K562 (cell line): Measurements from ENCODE around the gene THSD8. TPM values are rescaled to one million over a fixed set of nuclear protein-coding genes. Genes with fewer than 3 reads are reported as not detected.

ENCODE experiments used
- CTBP1 ChIP-seq: fragments of 450-650 bp; IDR thresholded peaks from 2 replicates; pipeline ENCODE4 v1.6.1; 2016; ENCODE audit warnings: borderline replicate concordance
- HBP1 ChIP-seq: fragments of 450-650 bp; formaldehyde crosslinking; IDR thresholded peaks from 2 replicates; pipeline ENCODE4 v1.4.0; 2022; ENCODE audit warnings: missing genetic modification characterization
- HOXB6 ChIP-seq: fragments of 250-450 bp; sonication (Bioruptor Pico); IDR thresholded peaks from 2 replicates; pipeline ENCODE4 v1.5.1; 2022; ENCODE audit warnings: mild to moderate bottlenecking, borderline replicate concordance
- KLF1 ChIP-seq: fragments of 450-650 bp; IDR thresholded peaks from 2 replicates; pipeline ENCODE4 v1.6.1; 2016; ENCODE audit warnings: missing genetic modification characterization, missing compliant biosample characterization
- SAFB2 ChIP-seq: fragments of 200-400 bp; formaldehyde crosslinking; IDR thresholded peaks from 2 replicates; pipeline ENCODE4 v1.6.1; 2018; ENCODE audit warnings: borderline replicate concordance, low read length, low read depth, moderate library complexity; ENCODE audit not compliant: severe bottlenecking
- SMARCB1 ChIP-seq: IDR thresholded peaks from 2 replicates; pipeline ENCODE4 v1.6.1; 2011; ENCODE audit warnings: improper control_type of control experiment, low read depth; ENCODE audit not compliant: insufficient read length
- SPI1 ChIP-seq: IDR thresholded peaks from 2 replicates; pipeline ENCODE4 v1.6.1; 2011; ENCODE audit warnings: low read depth, low read length, control low read depth, borderline replicate concordance
- SRSF3 ChIP-seq: fragments of 200-400 bp; formaldehyde crosslinking; IDR thresholded peaks from 2 replicates; pipeline ENCODE4 v1.6.1; 2016; ENCODE audit warnings: mild to moderate bottlenecking, low read length, moderate library complexity; ENCODE audit not compliant: insufficient read depth
- STAT6 ChIP-seq: sonication (generic); formaldehyde crosslinking; IDR thresholded peaks from 2 replicates; pipeline ENCODE4 v1.8.1; 2023; ENCODE audit warnings: mild to moderate bottlenecking, missing genetic modification reagents
- TAF1 ChIP-seq: IDR thresholded peaks from 2 replicates; pipeline ENCODE4 v1.6.1; 2011; ENCODE audit warnings: mild to moderate bottlenecking, low read length, moderate library complexity; ENCODE audit not compliant: insufficient read depth, control insufficient read depth, severe bottlenecking; ENCODE audit errors: extremely low read depth
- XRCC5 ChIP-seq: fragments of 200-400 bp; formaldehyde crosslinking; IDR thresholded peaks from 2 replicates; pipeline ENCODE4 v1.6.1; 2017; ENCODE audit warnings: low read depth, mild to moderate bottlenecking, low read length
- ZBTB43 ChIP-seq: sonication (generic); formaldehyde crosslinking; IDR thresholded peaks from 2 replicates; pipeline ENCODE4 v1.8.0; 2023; ENCODE audit warnings: mild to moderate bottlenecking, missing genetic modification reagents
- ZNF518B ChIP-seq: fragments of 250-450 bp; sonication (Bioruptor Pico); IDR thresholded peaks from 2 replicates; pipeline ENCODE4 v1.5.0; 2021; ENCODE audit warnings: mild to moderate bottlenecking, moderate library complexity
- ZNF780A ChIP-seq: fragments of 250-450 bp; sonication (Bioruptor Pico); IDR thresholded peaks from 2 replicates; pipeline ENCODE4 v1.5.0; 2021; ENCODE audit warnings: mild to moderate bottlenecking
- ZNF79 ChIP-seq: fragments of 250-450 bp; sonication (Bioruptor Pico); IDR thresholded peaks from 2 replicates; pipeline ENCODE4 v1.4.0; 2020; ENCODE audit warnings: low read depth, mild to moderate bottlenecking, moderate library complexity
- polyA plus RNA-seq, 8 experiments: library from polyadenylated mRNA; depleted of rRNA in 4 of 8; stranded (reverse) in 5 of 8; unstranded in 3 of 8; fragments of >200 nt; fragmentation: Nextera tagmentation in 2 of 8; fragmentation: Illumina TruSeq in 1 of 8; extraction: Ambion mirVana in 2 of 8; extraction: Trizol in 1 of 8; gene quantifications; 2 replicates each; pipeline versions ENCODE4 v1.2.1 to v1.2.3, GENCODE V29; 2011 to 2014; ENCODE audit warnings: inconsistent platforms in 1 of 8, missing spikeins in 1 of 8
- total RNA-seq, 7 experiments: library from RNA; depleted of rRNA in 6 of 7; stranded (reverse); fragments of >200 nt in 6 of 7; fragmentation: Illumina TruSeq in 2 of 7; extraction: Trizol in 2 of 7; gene quantifications; 2 replicates each; pipeline versions ENCODE4 v1.2.1 to v1.2.3, GENCODE V29; 2011 to 2021; ENCODE audit warnings: low replicate concordance in 1 of 7

THSD8 gene
- total and polyA plus RNA-seq, 9 of the 15 experiments (the other 6 are each of a cell fraction or from before 2014, with no cell fraction given): 8.4 to 42.4 (median 19.9) TPM; not detected in 2

DNA sequence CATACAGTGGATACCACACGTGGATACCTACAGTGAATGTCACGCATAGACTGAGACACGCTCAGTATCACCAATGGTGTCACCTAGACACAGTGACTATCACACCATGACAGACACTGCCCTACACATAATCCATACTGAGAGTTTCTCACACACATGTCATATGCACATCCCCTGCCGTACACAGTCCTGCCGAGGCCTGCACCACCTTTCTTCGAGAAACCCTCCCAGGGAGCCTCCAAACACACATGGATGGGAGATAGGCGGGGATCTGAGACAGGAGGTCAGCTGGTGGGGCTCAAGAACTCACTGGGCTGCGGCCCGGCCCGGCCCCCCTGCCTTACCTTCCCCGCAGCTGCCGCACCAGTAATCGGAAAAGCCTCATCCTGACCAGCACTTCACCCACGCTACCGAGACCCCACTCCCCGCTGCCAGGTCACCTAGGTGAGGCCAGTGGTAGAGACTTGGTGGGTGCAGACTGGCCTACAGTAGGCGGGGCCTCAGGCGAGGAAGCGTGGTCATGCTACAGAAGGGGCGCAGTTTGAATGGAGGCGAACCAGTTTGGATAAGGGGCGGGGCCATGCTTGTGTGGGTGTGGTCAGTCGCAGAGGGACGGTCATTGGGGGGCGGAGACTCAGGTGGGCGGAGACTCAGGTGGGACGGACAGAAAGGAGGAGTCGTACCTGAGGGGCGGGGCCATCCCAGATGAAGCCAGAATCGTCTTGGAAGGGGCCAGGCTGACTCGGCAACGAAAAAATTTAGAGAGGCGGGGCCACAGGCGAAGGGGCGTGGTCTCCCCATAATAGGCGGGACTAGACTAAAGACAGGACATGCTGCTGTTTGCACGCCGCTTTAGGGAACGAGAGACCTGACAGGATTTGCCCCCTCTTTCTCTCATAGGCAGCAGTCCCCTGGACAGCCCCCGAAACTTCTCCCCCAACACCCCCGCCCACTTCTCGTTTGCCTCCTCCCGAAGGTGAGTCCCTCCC, 38.5 kb downstream of the THSD8 start (continued):
- TF ChIP-seq ZBTB43 (CRISPR knock-in tag): no peak
- TF ChIP-seq CTBP1: 0 out of 2 replicates have a peak, but pooled peaks have one; percentile 23
- TF ChIP-seq ZNF79: no peak
- TF ChIP-seq ZNF518B (CRISPR knock-in tag): no peak
- TF ChIP-seq KLF1 (tag): peak; percentile 86; the same call in 1 of the 2 replicates
- TF ChIP-seq ZNF780A (CRISPR knock-in tag): no peak
- TF ChIP-seq TAF1: no peak
- TF ChIP-seq SAFB2: no peak
- no peak for TF ChIP-seq HOXB6 (CRISPR knock-in tag)
- no peak for TF ChIP-seq SRSF3
- peak; percentile 55; the same call in 1 of the 2 replicates for TF ChIP-seq HBP1
- TF ChIP-seq XRCC5: 0 out of 2 replicates have a peak, but pooled peaks have one; percentile 34
- TF ChIP-seq STAT6 (CRISPR knock-in tag): no peak
- TF ChIP-seq SPI1: no peak
- no peak for TF ChIP-seq SMARCB1
